Lower lobe of right lung (tissue), 2 donors: ENCODE results near the gene NCAPD3. TPM values are rescaled to one million over a fixed set of nuclear protein-coding genes. Genes with fewer than 3 reads are reported as not detected.

ENCODE experiments used
- ATAC-seq, 2 donors: fragments of 200-7000 bp; cut with Tn5 transposase; one replicate each; pipeline ENCODE4 v1.9.1; 2020 to 2022; ENCODE audit warnings: mild to moderate bottlenecking in 2 of 2, moderate library complexity in 2 of 2
- DNase-seq: peaks from one replicate; pipeline ENCODE4 v3.0.0-alpha.2; 2020
- H3K27ac ChIP-seq: fragments of 200-600 bp; one replicate; pipeline ENCODE4 v1.8.0; 2022
- H3K27me3 ChIP-seq: fragments of 200-600 bp; one replicate; pipeline ENCODE4 v1.8.0; 2022; ENCODE audit warnings: low read depth
- H3K36me3 ChIP-seq: fragments of 200-600 bp; one replicate; pipeline ENCODE4 v1.8.0; 2022; ENCODE audit warnings: mild to moderate bottlenecking
- H3K4me1 ChIP-seq: fragments of 200-600 bp; one replicate; pipeline ENCODE4 v1.8.0; 2022
- H3K4me3 ChIP-seq: fragments of 200-600 bp; one replicate; pipeline ENCODE4 v1.8.0; 2022; ENCODE audit warnings: mild to moderate bottlenecking
- H3K9me3 ChIP-seq: fragments of 200-600 bp; one replicate; pipeline ENCODE4 v1.8.0; 2022
- CTCF ChIP-seq: fragments of 200-600 bp; IDR thresholded peaks from one replicate; pipeline ENCODE4 v1.8.0; 2022; ENCODE audit warnings: antibody characterized with exemption, mild to moderate bottlenecking
- intact Hi-C: fragments of 100-400 bp; cut with DNase I; formaldehyde crosslinking; loops from one replicate; pipeline ENCODE4 v1.11.0; 2022
- total RNA-seq: library from RNA; stranded (reverse); fragmentation: NEBNext Ultra II Directional; extraction: Animal tissue kit (Norgen Biotek cat#: 25700); gene quantifications from one replicate; pipeline ENCODE4 v1.2.1, GENCODE V29; 2021
- donor health status: DM: no; HTN: yes; CAD: no; lungs with severe emphysema.

The NCAPD3 gene
- total RNA-seq, 1 donor from 2014 or later: 17.6 TPM

GRCh38 chr11:134170919-134171281, 52.9 kb downstream of the NCAPD3 start:
- H3K36me3 ChIP-seq: peaks cover 60% of the 10 kb centered on the region
- no peak for DNase-seq
- H3K27me3 ChIP-seq: no peaks in the 10 kb centered on the region
- H3K27ac ChIP-seq: no peak overlapping the region
- no peak for TF ChIP-seq CTCF
- H3K9me3 ChIP-seq: no peaks in the 10 kb centered on the region
- no peak for ATAC-seq
- intact Hi-C loops: no loop called here
- no peaks in the 10 kb centered on the region for H3K4me1 ChIP-seq
- no peak overlapping the region for H3K4me3 ChIP-seq

DNA sequence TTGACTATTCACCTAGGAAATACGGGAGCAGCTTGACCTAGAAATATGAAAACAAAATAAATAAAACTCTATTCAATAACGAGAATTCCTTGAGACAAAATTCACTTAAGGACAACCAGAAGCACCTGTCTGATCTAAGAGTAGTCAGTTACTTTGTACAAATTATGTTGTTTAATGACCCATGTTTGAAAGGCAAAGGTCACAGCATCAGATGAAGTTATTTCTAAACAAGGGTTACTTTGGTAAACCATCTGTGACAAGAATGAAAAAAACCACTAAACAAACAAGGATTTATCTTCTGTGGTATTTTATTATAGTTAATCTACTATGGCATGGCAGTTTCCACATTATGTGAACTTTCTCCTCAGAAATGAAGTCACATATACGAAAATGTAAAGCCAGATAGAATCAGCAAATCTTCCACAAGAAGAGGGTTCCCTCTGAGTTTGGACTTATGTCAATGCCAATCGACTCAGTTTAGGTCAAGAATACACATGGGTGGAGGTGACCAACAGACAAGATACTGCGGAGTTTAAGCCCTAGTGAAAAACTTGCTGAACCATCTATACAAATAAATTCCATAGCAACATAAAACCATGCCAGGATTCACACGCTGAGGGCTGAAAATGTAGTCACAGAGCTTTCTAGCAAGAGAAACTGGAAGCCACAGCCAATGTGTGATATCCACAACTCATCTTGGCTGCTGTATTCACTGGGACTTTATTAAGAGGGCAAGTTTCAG, 53.4 kb downstream of the NCAPD3 start:
- ATAC-seq (no peak), DNase-seq (no peak)
- Histone ChIP-seq H3K36me3 (peaks cover 55% of the 10 kb centered on the region), H3K4me3 (no peak overlapping the region), H3K9me3 (no peaks in the 10 kb centered on the region), H3K27ac (no peak overlapping the region), H3K4me1 (no peaks in the 10 kb centered on the region), H3K27me3 (no peaks in the 10 kb centered on the region)
- intact Hi-C loops: no loop called here
- no peak for TF ChIP-seq CTCF

DNA sequence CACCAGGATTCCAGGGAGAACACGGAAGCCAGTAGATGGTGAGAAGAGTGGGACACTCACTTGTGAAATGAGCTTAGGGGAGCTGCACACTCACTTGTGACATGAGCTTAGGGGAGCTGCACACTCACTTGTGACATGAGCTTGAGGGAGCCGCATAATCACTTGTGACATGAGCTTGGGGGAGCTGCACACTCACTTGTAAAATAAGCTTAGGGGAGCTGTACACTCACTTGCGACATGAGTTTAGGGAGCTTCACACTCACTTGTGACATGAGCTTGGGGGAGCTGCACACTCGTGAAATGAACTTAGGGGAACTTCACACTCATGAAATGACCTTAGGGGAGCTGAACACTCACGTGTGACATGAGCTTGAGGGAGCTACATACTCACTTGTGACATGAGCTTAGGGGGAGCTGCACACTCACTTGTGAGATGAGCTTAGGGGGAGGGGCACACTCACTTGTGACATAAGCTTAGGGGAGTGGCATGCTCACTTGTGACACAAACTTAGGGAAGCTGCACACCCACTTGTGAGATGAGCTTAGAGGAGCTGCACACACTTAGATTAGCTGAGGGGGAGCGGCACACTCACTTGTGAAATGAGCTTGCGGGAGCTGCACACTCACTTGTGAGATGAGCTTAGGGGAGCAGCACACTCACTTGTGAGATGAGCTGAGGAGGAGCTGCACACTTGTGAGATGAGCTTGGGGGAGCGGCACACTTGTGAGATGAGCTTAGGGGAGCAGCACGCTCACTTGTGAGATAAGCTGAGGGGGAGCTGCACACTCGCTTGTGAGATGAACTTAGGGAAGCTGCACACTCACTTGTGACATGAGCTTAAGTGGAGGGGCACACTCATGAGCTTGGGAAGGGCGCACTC, 59.0 kb downstream of the NCAPD3 start:
- intact Hi-C loops: no loop called here
- no peaks in the 10 kb centered on the region for H3K4me1 ChIP-seq
- no peaks in the 10 kb centered on the region for H3K27me3 ChIP-seq
- H3K36me3 ChIP-seq: peaks cover 63% of the 10 kb centered on the region
- no peak overlapping the region for H3K4me3 ChIP-seq
- no peak overlapping the region for H3K27ac ChIP-seq
- no peaks in the 10 kb centered on the region for H3K9me3 ChIP-seq
- no peak for DNase-seq
- TF ChIP-seq CTCF: no peak
- ATAC-seq: no peak

DNA sequence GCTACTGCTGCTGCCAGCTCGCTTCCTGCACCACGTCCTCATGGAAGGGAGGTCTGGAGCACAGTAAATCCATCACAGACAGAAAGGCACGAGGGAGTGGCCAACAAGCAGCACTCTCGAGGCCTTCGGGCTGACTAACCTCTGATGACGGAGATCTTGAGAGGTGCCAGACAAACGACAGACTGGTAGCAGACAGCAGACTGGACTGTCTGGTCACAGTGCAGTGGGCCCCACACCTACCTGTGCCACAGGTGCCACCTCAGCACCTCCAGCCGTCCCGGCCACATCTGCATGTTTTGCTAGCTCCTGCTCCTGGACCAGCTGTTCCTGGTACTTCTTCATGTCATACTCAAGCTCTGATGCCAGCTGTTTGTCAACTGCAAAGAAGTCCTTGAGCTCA, 64.1 kb downstream of the NCAPD3 start:
- H3K27me3 ChIP-seq: no peaks in the 10 kb centered on the region
- DNase-seq: no peak
- H3K4me3 ChIP-seq: no peak overlapping the region
- no peak for ATAC-seq
- intact Hi-C loops: no loop called here
- H3K4me1 ChIP-seq: no peaks in the 10 kb centered on the region
- no peak for TF ChIP-seq CTCF
- peaks cover 85% of the 10 kb centered on the region for H3K36me3 ChIP-seq
- no peaks in the 10 kb centered on the region for H3K9me3 ChIP-seq
- no peak overlapping the region for H3K27ac ChIP-seq

DNA sequence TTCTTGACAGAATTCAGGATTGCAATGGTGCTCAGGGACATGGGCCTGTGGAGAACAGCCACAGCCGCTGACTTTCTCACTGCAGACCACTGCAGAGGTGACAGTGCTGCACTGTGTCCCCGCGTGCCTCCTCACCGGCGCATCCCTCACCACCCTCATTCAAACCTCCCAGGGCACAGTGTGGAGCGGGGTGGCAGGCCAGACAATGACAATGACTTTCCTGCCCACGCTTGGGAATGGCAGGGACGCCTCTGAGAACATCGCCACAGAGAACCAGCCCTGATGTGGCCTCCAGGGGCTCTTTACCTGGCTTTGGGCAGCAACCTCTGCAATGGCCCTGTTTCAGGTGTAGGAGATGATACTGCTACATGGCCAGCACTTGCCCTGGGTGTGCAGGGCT, 65.7 kb downstream of the NCAPD3 start:
- no peaks in the 10 kb centered on the region for H3K27me3 ChIP-seq
- peaks cover 91% of the 10 kb centered on the region for H3K36me3 ChIP-seq
- no peaks in the 10 kb centered on the region for H3K4me1 ChIP-seq
- no peaks in the 10 kb centered on the region for H3K9me3 ChIP-seq
- H3K27ac ChIP-seq: no peak overlapping the region
- DNase-seq: no peak
- H3K4me3 ChIP-seq: no peak overlapping the region
- no peak for TF ChIP-seq CTCF
- intact Hi-C loops: no loop called here
- no peak for ATAC-seq
